WTC11 (cell line): Measurements from ENCODE around the gene LPCAT3. TPM values are rescaled to one million over a fixed set of nuclear protein-coding genes. Genes with fewer than 3 reads are reported as not detected.

ENCODE experiments used
- ATAC-seq: fragments of 200-7000 bp; cut with Tn5 transposase; 2 replicates; pipeline ENCODE4 v1.10.0; 2021; ENCODE audit warnings: mild to moderate bottlenecking, moderate library complexity
- CTCF ChIA-PET: fragments of 300-600 bp; sonication (Branson Sonifier 250); formaldehyde crosslinking; loops from one replicate; lab custom pipeline; 2021; ENCODE audit warnings: antibody characterized with exemption; lab: Charles Lee
- POLR2A ChIA-PET: fragments of 350-600 bp; sonication (Branson Sonifier 250); formaldehyde crosslinking; loops from one replicate; lab custom pipeline; 2021; ENCODE audit warnings: antibody characterized with exemption; lab: Charles Lee
- DNase-seq: peaks from one replicate; pipeline ENCODE4 v3.0.0; 2021; ENCODE audit warnings: low spot score
- H3K27ac Mint-ChIP-seq: 2 replicates; pipeline ENCODE4 v1.8.0; 2021; ENCODE audit warnings: mixed read lengths
- H3K27me3 Mint-ChIP-seq: 2 replicates; pipeline ENCODE4 v1.8.0; 2021; ENCODE audit warnings: low read depth, mild to moderate bottlenecking, moderate library complexity, mixed read lengths
- H3K36me3 Mint-ChIP-seq: 2 replicates; pipeline ENCODE4 v1.8.0; 2021; ENCODE audit warnings: mixed read lengths
- H3K4me1 Mint-ChIP-seq: 2 replicates; pipeline ENCODE4 v1.8.0; 2022; ENCODE audit warnings: mixed read lengths
- H3K4me3 Mint-ChIP-seq: 2 replicates; pipeline ENCODE4 v1.8.0; 2021; ENCODE audit warnings: mild to moderate bottlenecking, moderate library complexity, mixed read lengths
- H3K9me3 Mint-ChIP-seq: 2 replicates; pipeline ENCODE4 v1.8.0; 2021; ENCODE audit warnings: mixed read lengths
- ATF1 ChIP-seq: sonication (generic); formaldehyde crosslinking; IDR thresholded peaks from 2 replicates; pipeline ENCODE4 v1.8.1; 2023; ENCODE audit warnings: mild to moderate bottlenecking, moderate library complexity, missing genetic modification reagents
- CBFB ChIP-seq: sonication (generic); formaldehyde crosslinking; IDR thresholded peaks from 2 replicates; pipeline ENCODE4 v1.8.1; 2022; ENCODE audit warnings: mild to moderate bottlenecking, low read depth, missing genetic modification reagents
- CREM ChIP-seq: sonication (generic); formaldehyde crosslinking; IDR thresholded peaks from 2 replicates; pipeline ENCODE4 v1.8.1; 2022; ENCODE audit warnings: mild to moderate bottlenecking, missing genetic modification reagents, moderate library complexity
- E2F1 ChIP-seq: sonication (generic); formaldehyde crosslinking; IDR thresholded peaks from 2 replicates; pipeline ENCODE4 v1.8.0; 2022; ENCODE audit warnings: mild to moderate bottlenecking, missing genetic modification reagents
- ETV6 ChIP-seq: sonication (generic); formaldehyde crosslinking; IDR thresholded peaks from 2 replicates; pipeline ENCODE4 v1.8.1; 2022; ENCODE audit warnings: mild to moderate bottlenecking, missing genetic modification reagents
- FOXK1 ChIP-seq: sonication (generic); formaldehyde crosslinking; IDR thresholded peaks from 2 replicates; pipeline ENCODE4 v1.8.0; 2022; ENCODE audit warnings: mild to moderate bottlenecking, moderate library complexity, missing genetic modification reagents
- GABPB1 ChIP-seq: sonication (generic); formaldehyde crosslinking; IDR thresholded peaks from 2 replicates; pipeline ENCODE4 v1.8.1; 2023; ENCODE audit warnings: mild to moderate bottlenecking, missing genetic modification reagents
- HMGXB4 ChIP-seq: sonication (generic); formaldehyde crosslinking; IDR thresholded peaks from 2 replicates; pipeline ENCODE4 v1.8.1; 2023; ENCODE audit warnings: mild to moderate bottlenecking, moderate library complexity, missing genetic modification reagents
- MAX ChIP-seq: sonication (generic); formaldehyde crosslinking; IDR thresholded peaks from 2 replicates; pipeline ENCODE4 v1.8.0; 2022; ENCODE audit warnings: mild to moderate bottlenecking, missing genetic modification reagents
- TP53 ChIP-seq: sonication (generic); formaldehyde crosslinking; IDR thresholded peaks from 2 replicates; pipeline ENCODE4 v1.8.1; 2023; ENCODE audit warnings: mild to moderate bottlenecking, missing genetic modification reagents
- ZBTB21 ChIP-seq: sonication (generic); formaldehyde crosslinking; IDR thresholded peaks from 2 replicates; pipeline ENCODE4 v1.8.1; 2023; ENCODE audit warnings: mild to moderate bottlenecking, missing genetic modification reagents, borderline replicate concordance
- ZNF281 ChIP-seq: sonication (generic); formaldehyde crosslinking; IDR thresholded peaks from 2 replicates; pipeline ENCODE4 v1.8.0; 2023; ENCODE audit warnings: mild to moderate bottlenecking, missing genetic modification reagents
- ZNF396 ChIP-seq: fragments of 250-450 bp; sonication (Bioruptor Pico); IDR thresholded peaks from 2 replicates; pipeline ENCODE4 v1.8.0; 2021; ENCODE audit warnings: mild to moderate bottlenecking, moderate library complexity, borderline replicate concordance
- ZNF425 ChIP-seq: fragments of 250-450 bp; sonication (Bioruptor Pico); conservative IDR thresholded peaks from 2 replicates; pipeline ENCODE4 v1.9.0; 2021; ENCODE audit warnings: mild to moderate bottlenecking
- ZNF532 ChIP-seq: fragments of 250-450 bp; sonication (Bioruptor Pico); IDR thresholded peaks from 2 replicates; pipeline ENCODE4 v1.9.0; 2021; ENCODE audit warnings: mild to moderate bottlenecking, borderline replicate concordance
- ZNF671 ChIP-seq: fragments of 250-450 bp; sonication (Bioruptor Pico); IDR thresholded peaks from 2 replicates; pipeline ENCODE4 v1.8.0; 2021; ENCODE audit warnings: mild to moderate bottlenecking
- ZSCAN18 ChIP-seq: fragments of 250-450 bp; sonication (Bioruptor Pico); IDR thresholded peaks from 2 replicates; pipeline ENCODE4 v2.1.2; 2022; ENCODE audit warnings: mild to moderate bottlenecking, moderate library complexity
- total RNA-seq: library from RNA; stranded (reverse); gene quantifications from 3 replicates; pipeline ENCODE4 v1.2.3, GENCODE V29; 2021

The LPCAT3 gene
- total RNA-seq, 1 experiment from 2014 or later, result 40.0 TPM

GRCh38 chr12:6977653-6978052 is 40.6 kb downstream of the LPCAT3 start:
- H3K4me3 Mint-ChIP-seq, result no peak overlapping the region
- CTCF ChIA-PET, result interaction anchor here (0.5 to 1.6 kb wide), 3 partner anchors 44 to 131 kb away, joined by 3 to 4 read pairs (median 4); no protein-coding TSS in a partner anchor
- no peaks in the 10 kb centered on the region for H3K9me3 Mint-ChIP-seq
- H3K4me1 Mint-ChIP-seq, result peaks cover 7% of the 10 kb centered on the region
- H3K27ac Mint-ChIP-seq, result no peak overlapping the region; the same call in 1 of the 2 replicates
- no peaks in the 10 kb centered on the region for H3K27me3 Mint-ChIP-seq
- ATAC-seq, result no peak
- peaks cover 69% of the 10 kb centered on the region for H3K36me3 Mint-ChIP-seq
- TF ChIP-seq MAX (CRISPR knock-in tag) (no peak), HMGXB4 (CRISPR knock-in tag) (no peak), ZBTB21 (no peak), FOXK1 (CRISPR knock-in tag) (no peak), ZSCAN18 (CRISPR knock-in tag) (no peak), ETV6 (CRISPR knock-in tag) (no peak), ATF1 (no peak), ZNF425 (CRISPR knock-in tag) (no peak), E2F1 (CRISPR knock-in tag) (no peak), GABPB1 (CRISPR knock-in tag) (no peak), TP53 (no peak), ZNF671 (no peak)
- TF ChIP-seq, all 79 proteins: peak for 0
- no peak for DNase-seq
- POLR2A ChIA-PET, result interaction anchor here (1.1 kb wide), 1 partner anchor 31 kb away, joined by 3 read pairs; no protein-coding TSS in a partner anchor

- Mint-ChIP-seq H3K4me1 (peaks cover 10% of the 10 kb centered on the region), H3K9me3 (no peaks in the 10 kb centered on the region), H3K27me3 (no peaks in the 10 kb centered on the region), H3K4me3 (no peak overlapping the region), H3K27ac (no peak overlapping the region), H3K36me3 (peaks cover 60% of the 10 kb centered on the region)
- CTCF ChIA-PET, result interaction anchor here (1.2 to 1.8 kb wide), 3 partner anchors 13 to 103 kb away, joined by 4 to 5 read pairs (median 4); partner anchors contain the start of gene SPSB2
- no peak for DNase-seq
- POLR2A ChIA-PET, result interaction anchor here (0.7 to 1.2 kb wide), 3 partner anchors 30 to 102 kb away, joined by 3 read pairs; partner anchors contain the start of genes LPCAT3 and SPSB2
- no peak for ATAC-seq
- TF ChIP-seq ZNF281 (no peak), HMGXB4 (CRISPR knock-in tag) (no peak), TP53 (no peak), ZNF671 (no peak), CBFB (no peak), CREM (no peak), ZNF532 (CRISPR knock-in tag) (no peak), ZNF396 (CRISPR knock-in tag) (no peak)
Observed at GRCh38 chr12:6975297-6976032, 42.8 kb downstream of the LPCAT3 start.
